Measurements from ENCODE around the gene INPP1. TPM values are rescaled to one million over a fixed set of nuclear protein-coding genes. Genes with fewer than 3 reads are reported as not detected.
"Not testable (repeated sequence)": the region's sequence is repeated elsewhere in the genome, so short reads cannot be mapped to it uniquely, and the experiment has no call there.

INPP1 gene
- total and polyA plus RNA-seq, 4 donors: 15.3 to 58.3 (median 35.3) TPM

DNA sequence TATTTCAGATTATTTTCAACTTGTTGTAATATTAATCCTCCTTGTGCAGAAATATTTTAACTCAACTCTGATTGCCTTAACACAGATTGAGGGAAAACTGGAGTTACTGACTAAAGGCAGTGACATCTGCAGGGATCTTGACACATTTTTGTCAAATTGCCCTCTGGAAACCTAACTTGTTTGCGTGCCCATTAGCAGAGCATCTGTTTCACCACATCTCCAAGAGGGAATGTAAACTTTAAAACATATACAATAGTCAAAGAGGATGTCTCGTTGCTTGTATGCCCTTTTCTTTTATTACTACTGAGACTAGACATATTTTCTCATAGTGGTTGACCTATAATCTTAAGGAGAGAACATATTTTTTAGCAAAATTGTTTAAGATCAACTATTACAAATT is 14.2 kb downstream of the INPP1 start:
- DNase-seq (ENCODE audit: low read depth in 4 of 6, low spot score in 6 of 6): peak in 1 of 6 donors; percentile 35
- Histone ChIP-seq H3K27me3 (ENCODE audit: control insufficient read depth, insufficient read depth, low read length) (no peaks in the 10 kb centered on the region), H3K4me3 (ENCODE audit: low read depth, low read length) (no peak overlapping the region), H3K36me3 (ENCODE audit: control insufficient read depth, insufficient read depth, low read length) (no peaks in the 10 kb centered on the region), H3K27ac (ENCODE audit: low read depth, low read length) (no peak overlapping the region), H3K9me3 (ENCODE audit: control insufficient read depth, insufficient read depth, low read length) (no peaks in the 10 kb centered on the region), H3K4me1 (ENCODE audit: control insufficient read depth, insufficient read depth, low read length) (peaks cover 10% of the 10 kb centered on the region)
- WGBS (ENCODE audit: insufficient coverage): no CpG with 5 or more reads among the region's 2 CpGs

DNA sequence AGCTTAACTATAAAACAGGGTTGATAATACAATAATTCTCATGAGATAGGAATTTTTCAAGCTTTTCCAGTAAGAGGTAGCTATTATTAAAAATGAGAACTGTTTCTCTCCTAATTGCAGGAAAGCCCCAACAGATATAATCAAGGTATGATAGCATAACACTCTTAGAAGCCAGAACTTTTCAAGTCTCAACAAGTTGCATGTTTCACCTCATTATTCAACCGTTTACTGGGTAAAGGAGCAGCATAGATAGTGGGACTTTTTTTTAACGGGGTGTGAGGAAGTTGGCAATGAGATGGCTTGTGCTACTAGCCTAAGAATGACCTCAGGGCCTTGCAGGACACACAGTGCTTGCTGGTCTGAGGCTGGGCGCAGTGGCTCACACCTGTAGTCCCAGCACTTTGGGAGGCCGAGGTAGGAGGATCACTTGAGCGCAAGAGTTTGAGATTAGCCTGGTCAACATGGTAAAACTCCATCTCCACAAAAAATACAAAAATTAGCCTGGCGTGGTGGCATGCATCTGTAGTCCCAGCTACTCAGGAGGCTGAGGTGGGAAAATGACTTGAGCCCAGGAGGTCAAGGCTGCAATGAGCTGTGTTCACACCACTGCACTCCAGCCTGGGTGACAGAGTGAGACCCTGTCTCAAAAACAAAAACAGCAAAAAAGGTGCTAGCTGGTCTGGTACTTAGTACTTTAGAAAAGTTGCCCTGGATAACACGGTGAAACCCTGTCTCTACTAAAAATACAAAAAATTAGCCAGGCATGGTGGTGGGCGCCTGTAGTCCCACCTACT is 15.5 kb downstream of the INPP1 start:
- H3K4me3 ChIP-seq (ENCODE audit: low read depth, low read length); H3K27ac ChIP-seq (ENCODE audit: low read depth, low read length): not testable (repeated sequence)

DNA sequence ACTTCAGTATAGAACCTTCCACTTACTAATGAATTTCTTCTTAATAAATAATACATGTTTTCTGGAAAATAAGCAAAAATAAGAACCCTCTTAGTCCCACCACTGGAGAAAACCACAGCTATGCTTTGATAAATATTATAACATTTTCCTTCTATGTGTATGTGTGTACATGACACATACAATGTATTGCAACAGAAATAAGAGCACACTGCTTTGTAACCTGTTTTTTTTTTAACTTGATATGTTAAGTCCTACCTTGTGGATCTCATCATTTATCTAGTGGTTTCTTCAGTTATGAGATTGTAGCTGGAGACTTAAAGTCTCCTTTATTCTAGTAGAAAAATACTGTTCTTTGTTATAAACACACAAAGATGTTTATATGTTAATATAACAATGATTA is 17.2 kb downstream of the INPP1 start:
- H3K9me3 ChIP-seq (ENCODE audit: control insufficient read depth, insufficient read depth, low read length): no peaks in the 10 kb centered on the region
- no peaks in the 10 kb centered on the region for H3K27me3 ChIP-seq (ENCODE audit: control insufficient read depth, insufficient read depth, low read length)
- no peak for DNase-seq (ENCODE audit: low read depth in 4 of 6, low spot score in 6 of 6)
- peaks cover 4% of the 10 kb centered on the region for H3K4me1 ChIP-seq (ENCODE audit: control insufficient read depth, insufficient read depth, low read length)
- peaks cover 4% of the 10 kb centered on the region for H3K36me3 ChIP-seq (ENCODE audit: control insufficient read depth, insufficient read depth, low read length)
- peak overlapping the region; percentile 63 for H3K27ac ChIP-seq (ENCODE audit: low read depth, low read length)
- H3K4me3 ChIP-seq (ENCODE audit: low read depth, low read length): no peak overlapping the region

More for the DNA sequence above, 15.5 kb downstream of the INPP1 start:
- 97% methylated on average over 6 of the region's 8 CpGs for WGBS (ENCODE audit: insufficient coverage)
- not testable (repeated sequence) for H3K9me3 ChIP-seq (ENCODE audit: control insufficient read depth, insufficient read depth, low read length); H3K4me1 ChIP-seq (ENCODE audit: control insufficient read depth, insufficient read depth, low read length); H3K27me3 ChIP-seq (ENCODE audit: control insufficient read depth, insufficient read depth, low read length); H3K36me3 ChIP-seq (ENCODE audit: control insufficient read depth, insufficient read depth, low read length); DNase-seq (ENCODE audit: low read depth in 4 of 6, low spot score in 6 of 6)

DNA sequence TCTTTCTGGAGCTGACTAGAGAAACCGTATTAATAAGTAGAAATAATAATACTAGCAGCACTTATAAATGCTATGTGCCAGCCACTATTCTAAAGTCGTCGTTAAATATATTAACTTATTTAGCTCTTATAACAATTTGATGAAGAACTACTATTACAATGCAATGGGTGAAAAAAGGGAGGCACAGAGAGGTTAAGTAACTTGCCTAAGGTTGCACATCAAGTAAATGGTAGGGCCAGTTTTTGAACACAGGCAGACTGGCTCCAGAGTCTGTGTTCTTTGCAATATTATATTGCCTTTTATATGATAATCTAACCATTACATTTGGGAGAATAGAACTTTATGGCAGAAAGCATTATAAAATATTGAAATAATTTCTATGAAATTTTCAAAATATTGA is 17.6 kb downstream of the INPP1 start:
- H3K4me1 ChIP-seq (ENCODE audit: control insufficient read depth, insufficient read depth, low read length): peaks cover 4% of the 10 kb centered on the region

DNA sequence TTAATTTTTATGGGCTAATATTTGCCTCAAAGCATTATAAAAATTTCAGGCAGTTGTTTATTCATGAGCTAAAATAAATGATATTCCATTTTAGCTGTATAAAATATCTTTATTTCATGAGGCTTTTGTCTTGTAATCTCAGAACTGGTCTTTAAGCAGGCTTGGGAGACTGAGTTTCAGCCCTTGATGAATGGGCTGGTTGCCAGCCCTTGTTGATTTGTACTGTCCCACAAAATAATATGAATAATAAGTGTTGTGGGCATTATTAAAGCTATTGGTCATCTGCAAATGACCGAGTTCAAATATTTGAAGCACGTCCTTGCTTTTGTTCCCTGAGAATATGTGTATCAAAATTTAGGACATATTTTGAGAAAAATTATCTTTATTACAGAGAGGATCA is 18.2 kb downstream of the INPP1 start:
- Histone ChIP-seq H3K9me3 (ENCODE audit: control insufficient read depth, insufficient read depth, low read length) (no peaks in the 10 kb centered on the region), H3K27ac (ENCODE audit: low read depth, low read length) (no peak overlapping the region), H3K4me1 (ENCODE audit: control insufficient read depth, insufficient read depth, low read length) (peaks cover 4% of the 10 kb centered on the region), H3K36me3 (ENCODE audit: control insufficient read depth, insufficient read depth, low read length) (peaks cover 14% of the 10 kb centered on the region), H3K27me3 (ENCODE audit: control insufficient read depth, insufficient read depth, low read length) (no peaks in the 10 kb centered on the region), H3K4me3 (ENCODE audit: low read depth, low read length) (no peak overlapping the region)
- WGBS (ENCODE audit: insufficient coverage): no CpG with 5 or more reads among the region's 2 CpGs
- DNase-seq (ENCODE audit: low read depth in 4 of 6, low spot score in 6 of 6): no peak

More for the DNA sequence above, 17.6 kb downstream of the INPP1 start:
- Histone ChIP-seq H3K27me3 (ENCODE audit: control insufficient read depth, insufficient read depth, low read length) (no peaks in the 10 kb centered on the region), H3K27ac (ENCODE audit: low read depth, low read length) (no peak overlapping the region), H3K36me3 (ENCODE audit: control insufficient read depth, insufficient read depth, low read length) (peaks cover 8% of the 10 kb centered on the region), H3K9me3 (ENCODE audit: control insufficient read depth, insufficient read depth, low read length) (no peaks in the 10 kb centered on the region), H3K4me3 (ENCODE audit: low read depth, low read length) (no peak overlapping the region)
- no CpG with 5 or more reads among the region's 3 CpGs for WGBS (ENCODE audit: insufficient coverage)
- no peak for DNase-seq (ENCODE audit: low read depth in 4 of 6, low spot score in 6 of 6)

DNA sequence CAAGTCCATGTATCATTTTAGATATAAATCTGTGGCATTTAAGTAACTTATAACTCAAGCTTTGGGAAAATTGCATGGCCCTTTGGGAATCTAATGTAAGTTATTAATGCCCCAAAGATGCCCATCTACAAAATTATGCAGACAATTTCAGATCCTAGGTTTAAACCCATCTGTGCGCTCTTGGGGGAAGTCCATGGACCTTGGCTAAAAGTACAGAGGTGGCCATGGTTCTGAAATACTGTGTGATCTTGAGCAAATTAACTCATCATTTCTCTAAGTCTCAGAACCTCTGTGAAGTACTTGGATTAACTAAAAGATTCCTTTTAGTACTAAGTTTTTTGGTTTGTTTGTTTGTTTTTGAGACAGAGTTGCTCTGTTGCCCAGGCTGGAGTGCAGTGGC is 19.5 kb downstream of the INPP1 start:
- no peaks in the 10 kb centered on the region for H3K9me3 ChIP-seq (ENCODE audit: control insufficient read depth, insufficient read depth, low read length)
- WGBS (ENCODE audit: insufficient coverage): no CpG with 5 or more reads among the region's 1 CpG
- H3K4me1 ChIP-seq (ENCODE audit: control insufficient read depth, insufficient read depth, low read length): peaks cover 4% of the 10 kb centered on the region
- no peak overlapping the region for H3K4me3 ChIP-seq (ENCODE audit: low read depth, low read length)
- DNase-seq (ENCODE audit: low read depth in 4 of 6, low spot score in 6 of 6): no peak
- no peak overlapping the region for H3K27ac ChIP-seq (ENCODE audit: low read depth, low read length)
- H3K36me3 ChIP-seq (ENCODE audit: control insufficient read depth, insufficient read depth, low read length): peaks cover 20% of the 10 kb centered on the region
- H3K27me3 ChIP-seq (ENCODE audit: control insufficient read depth, insufficient read depth, low read length): no peaks in the 10 kb centered on the region

DNA sequence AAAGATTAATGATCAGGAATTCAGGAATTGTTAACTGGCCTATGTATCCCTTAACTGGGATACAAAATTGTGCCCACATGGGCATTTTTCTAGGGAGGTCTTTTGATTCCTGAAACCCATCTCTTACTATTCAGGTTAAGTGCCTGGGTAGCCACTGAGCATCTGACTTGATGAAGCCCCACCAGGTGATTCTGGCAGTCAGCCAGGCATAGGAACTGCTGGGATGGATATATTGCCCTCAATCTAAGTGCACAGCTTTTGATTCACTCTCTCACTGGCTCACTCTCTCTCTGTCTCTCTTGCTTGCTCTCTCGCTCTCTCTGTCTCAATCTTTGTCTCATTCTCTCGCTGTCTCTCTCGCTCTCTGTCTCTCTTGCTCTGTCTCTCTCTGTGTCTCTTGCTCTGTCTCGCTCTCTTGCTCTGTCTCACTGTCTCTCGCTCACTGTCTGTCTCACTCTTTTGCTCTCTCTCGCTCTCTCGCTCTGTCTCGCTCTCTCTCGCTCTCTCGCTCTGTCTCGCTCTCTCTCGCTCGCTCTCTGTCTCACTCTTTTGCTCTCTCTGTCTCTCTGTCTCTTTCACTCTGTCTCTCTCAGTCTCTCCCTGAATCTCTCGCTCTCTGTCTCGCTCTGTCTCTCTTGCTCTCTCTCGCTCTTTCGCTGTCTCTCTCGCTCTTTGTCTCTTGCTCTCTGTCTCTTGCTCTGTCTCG is 22.3 kb downstream of the INPP1 start:
- H3K27ac ChIP-seq (ENCODE audit: low read depth, low read length): no peak overlapping the region
- no peaks in the 10 kb centered on the region for H3K27me3 ChIP-seq (ENCODE audit: control insufficient read depth, insufficient read depth, low read length)
- no peaks in the 10 kb centered on the region for H3K9me3 ChIP-seq (ENCODE audit: control insufficient read depth, insufficient read depth, low read length)
- no peaks in the 10 kb centered on the region for H3K4me1 ChIP-seq (ENCODE audit: control insufficient read depth, insufficient read depth, low read length)
- peaks cover 20% of the 10 kb centered on the region for H3K36me3 ChIP-seq (ENCODE audit: control insufficient read depth, insufficient read depth, low read length)
- H3K4me3 ChIP-seq (ENCODE audit: low read depth, low read length): no peak overlapping the region
- no peak for DNase-seq (ENCODE audit: low read depth in 4 of 6, low spot score in 6 of 6)
- WGBS (ENCODE audit: insufficient coverage): 94% methylated on average over 19 of the region's 19 CpGs

DNA sequence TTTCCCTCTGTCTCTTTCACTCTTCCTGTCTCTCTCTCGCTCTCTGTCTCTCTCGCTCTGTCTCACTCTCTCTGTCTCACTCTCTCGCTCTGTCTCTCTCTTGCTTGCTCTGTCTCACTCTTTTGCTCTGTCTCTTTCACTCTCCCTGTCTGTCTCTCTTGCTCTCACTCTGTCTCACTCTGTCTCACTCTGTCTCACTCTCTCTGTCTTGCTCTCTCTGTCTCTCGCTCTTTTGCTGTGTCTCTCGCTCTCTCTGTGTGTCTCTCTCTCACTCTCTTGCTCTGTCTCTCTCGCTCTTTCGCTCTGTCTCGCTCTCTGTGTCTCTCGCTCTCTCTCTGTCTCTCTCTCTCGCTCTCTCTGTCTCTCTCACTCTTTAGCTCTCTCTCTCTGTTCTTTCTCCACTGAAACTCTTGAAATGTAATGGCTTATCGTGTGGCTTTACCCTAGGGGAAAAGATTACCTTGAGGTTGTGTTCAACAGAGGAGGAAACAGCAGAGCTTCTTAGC is 22.9 kb downstream of the INPP1 start:
- Histone ChIP-seq H3K27me3 (ENCODE audit: control insufficient read depth, insufficient read depth, low read length) (no peaks in the 10 kb centered on the region), H3K36me3 (ENCODE audit: control insufficient read depth, insufficient read depth, low read length) (peaks cover 20% of the 10 kb centered on the region), H3K9me3 (ENCODE audit: control insufficient read depth, insufficient read depth, low read length) (no peaks in the 10 kb centered on the region), H3K27ac (ENCODE audit: low read depth, low read length) (no peak overlapping the region), H3K4me3 (ENCODE audit: low read depth, low read length) (no peak overlapping the region), H3K4me1 (ENCODE audit: control insufficient read depth, insufficient read depth, low read length) (no peaks in the 10 kb centered on the region)
- no peak for DNase-seq (ENCODE audit: low read depth in 4 of 6, low spot score in 6 of 6)
- WGBS (ENCODE audit: insufficient coverage): 91% methylated on average over 8 of the region's 11 CpGs

DNA sequence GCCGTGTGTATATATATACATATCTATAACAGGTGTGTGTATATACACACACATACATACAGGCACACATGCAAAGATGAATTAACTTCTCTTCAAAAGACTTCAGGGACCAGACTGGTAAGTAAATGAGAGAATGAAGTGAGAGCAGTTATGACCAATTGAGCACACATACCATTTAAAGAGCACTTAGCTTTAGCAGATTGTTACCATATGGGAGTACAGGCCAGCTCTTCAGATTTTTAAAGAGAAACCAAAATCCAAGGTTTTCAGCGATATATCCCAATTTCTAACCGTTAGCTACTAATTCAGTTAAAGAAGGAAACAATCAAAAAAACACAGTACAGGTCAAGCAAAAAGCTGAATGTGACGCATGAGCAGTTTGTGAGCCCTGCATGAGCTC is 23.7 kb downstream of the INPP1 start:
- no peak overlapping the region for H3K4me3 ChIP-seq (ENCODE audit: low read depth, low read length)
- DNase-seq (ENCODE audit: low read depth in 4 of 6, low spot score in 6 of 6): no peak
- no peaks in the 10 kb centered on the region for H3K27me3 ChIP-seq (ENCODE audit: control insufficient read depth, insufficient read depth, low read length)
- peaks cover 20% of the 10 kb centered on the region for H3K36me3 ChIP-seq (ENCODE audit: control insufficient read depth, insufficient read depth, low read length)
- no peaks in the 10 kb centered on the region for H3K9me3 ChIP-seq (ENCODE audit: control insufficient read depth, insufficient read depth, low read length)
- WGBS (ENCODE audit: insufficient coverage): 80% methylated on average over 1 of the region's 4 CpGs
- H3K27ac ChIP-seq (ENCODE audit: low read depth, low read length): no peak overlapping the region
- no peaks in the 10 kb centered on the region for H3K4me1 ChIP-seq (ENCODE audit: control insufficient read depth, insufficient read depth, low read length)

DNA sequence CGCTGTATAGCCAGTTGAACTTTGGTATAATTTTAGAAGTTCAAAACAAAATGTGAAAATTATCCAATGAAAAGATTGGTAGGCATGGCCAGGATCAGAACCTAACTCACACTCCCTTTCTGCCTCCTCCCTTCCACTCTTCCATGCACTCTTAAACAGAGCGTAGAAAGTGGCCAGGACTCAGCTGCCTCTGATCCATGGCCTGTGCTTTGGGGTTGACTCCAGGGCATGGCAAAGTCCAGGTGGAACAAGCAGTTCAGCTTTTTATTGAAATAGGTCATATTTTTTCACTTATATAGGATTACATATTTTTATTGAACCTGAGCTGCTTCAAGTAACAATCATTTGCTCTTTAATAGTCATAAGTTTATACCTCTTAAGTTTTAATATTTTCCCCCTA is 26.2 kb downstream of the INPP1 start:
- Histone ChIP-seq H3K27ac (ENCODE audit: low read depth, low read length) (no peak overlapping the region), H3K4me3 (ENCODE audit: low read depth, low read length) (no peak overlapping the region), H3K4me1 (ENCODE audit: control insufficient read depth, insufficient read depth, low read length) (no peaks in the 10 kb centered on the region), H3K27me3 (ENCODE audit: control insufficient read depth, insufficient read depth, low read length) (no peaks in the 10 kb centered on the region), H3K36me3 (ENCODE audit: control insufficient read depth, insufficient read depth, low read length) (peaks cover 17% of the 10 kb centered on the region), H3K9me3 (ENCODE audit: control insufficient read depth, insufficient read depth, low read length) (no peaks in the 10 kb centered on the region)
- DNase-seq (ENCODE audit: low read depth in 4 of 6, low spot score in 6 of 6): no peak
- no CpG with 5 or more reads among the region's 2 CpGs for WGBS (ENCODE audit: insufficient coverage)

All from spinal cord (tissue), 10 donors.